ENCODE data around the gene PTPRT.

DNA sequence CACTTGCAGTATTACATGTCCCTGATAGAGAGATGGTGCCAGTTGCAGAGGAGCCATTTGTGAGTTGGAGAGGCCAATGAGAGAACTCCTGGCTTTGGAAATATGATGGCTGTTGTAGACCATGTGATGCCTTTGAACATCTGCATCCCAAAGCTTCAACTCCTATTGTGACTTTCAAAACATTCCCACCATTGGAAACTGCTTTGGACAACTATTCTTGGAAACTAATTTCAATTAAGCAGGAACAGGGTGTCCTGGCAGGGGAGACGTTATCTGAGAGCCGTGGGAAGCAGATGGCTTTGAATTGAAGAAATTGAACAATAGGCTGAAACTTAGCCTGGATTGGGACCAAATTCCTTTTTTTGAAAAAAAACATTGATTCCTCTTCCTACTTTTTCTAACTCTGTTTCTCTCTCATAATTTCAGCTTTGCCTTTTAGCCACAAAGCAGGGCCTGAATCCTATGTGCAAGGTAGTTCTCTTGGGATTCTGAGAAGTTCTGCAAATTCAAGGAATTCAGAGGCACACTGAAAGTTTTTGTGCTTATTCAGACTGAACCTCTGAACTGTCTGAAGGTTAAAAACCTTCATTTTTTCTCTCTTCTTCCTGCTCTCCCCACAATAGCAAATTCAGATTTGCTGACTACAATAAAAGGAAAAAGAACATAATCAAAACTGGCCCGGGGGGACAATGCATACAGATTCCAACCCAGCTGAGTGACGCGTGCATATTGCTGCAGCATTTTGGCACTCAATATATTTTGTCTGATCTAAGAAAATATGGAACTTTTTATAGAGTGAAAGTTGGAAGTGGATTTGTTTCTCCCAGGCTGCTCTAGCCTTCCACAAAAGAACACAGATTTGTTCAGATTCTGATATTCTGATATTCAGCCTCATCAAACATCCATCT lies 851.2 kb downstream of the PTPRT start:
- no peak for TF ChIP-seq EZH2 (IDR thresholded peaks at IDR 0.05; ENCODE audit: low read length, unreplicated experiment)
- TF ChIP-seq, protein P1, sequence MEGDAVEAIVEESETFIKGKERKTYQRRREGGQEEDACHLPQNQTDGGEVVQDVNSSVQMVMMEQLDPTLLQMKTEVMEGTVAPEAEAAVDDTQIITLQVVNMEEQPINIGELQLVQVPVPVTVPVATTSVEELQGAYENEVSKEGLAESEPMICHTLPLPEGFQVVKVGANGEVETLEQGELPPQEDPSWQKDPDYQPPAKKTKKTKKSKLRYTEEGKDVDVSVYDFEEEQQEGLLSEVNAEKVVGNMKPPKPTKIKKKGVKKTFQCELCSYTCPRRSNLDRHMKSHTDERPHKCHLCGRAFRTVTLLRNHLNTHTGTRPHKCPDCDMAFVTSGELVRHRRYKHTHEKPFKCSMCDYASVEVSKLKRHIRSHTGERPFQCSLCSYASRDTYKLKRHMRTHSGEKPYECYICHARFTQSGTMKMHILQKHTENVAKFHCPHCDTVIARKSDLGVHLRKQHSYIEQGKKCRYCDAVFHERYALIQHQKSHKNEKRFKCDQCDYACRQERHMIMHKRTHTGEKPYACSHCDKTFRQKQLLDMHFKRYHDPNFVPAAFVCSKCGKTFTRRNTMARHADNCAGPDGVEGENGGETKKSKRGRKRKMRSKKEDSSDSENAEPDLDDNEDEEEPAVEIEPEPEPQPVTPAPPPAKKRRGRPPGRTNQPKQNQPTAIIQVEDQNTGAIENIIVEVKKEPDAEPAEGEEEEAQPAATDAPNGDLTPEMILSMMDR (conservative IDR thresholded peaks at IDR 0.05; ENCODE audit: low read depth, low read length), result no peak

All from PC-3 (cell line).